H9 (cell line): ENCODE results near the gene IFNG-AS1. TPM values are rescaled to one million over a fixed set of nuclear protein-coding genes. Genes with fewer than 3 reads are reported as not detected.

Source experiments
- DNase-seq: peaks from one replicate; pipeline ENCODE4 v3.0.0-alpha.2; 2017
- H2AFZ ChIP-seq: one replicate; pipeline ENCODE4 v1.6.1; 2013; ENCODE audit warnings: mild to moderate bottlenecking, low read length, control low read depth, moderate library complexity
- H2AK5ac ChIP-seq: 2 replicates; pipeline ENCODE4 v1.6.1; 2013; ENCODE audit warnings: low read length, control low read depth, mixed read lengths; ENCODE audit not compliant: insufficient read length
- H2BK120ac ChIP-seq: one replicate; pipeline ENCODE4 v1.6.1; 2013; ENCODE audit warnings: low read depth, mild to moderate bottlenecking, low read length, control low read depth, inconsistent platforms; ENCODE audit not compliant: poor library complexity, severe bottlenecking
- H2BK12ac ChIP-seq: 2 replicates; pipeline ENCODE4 v1.6.1; 2013; ENCODE audit warnings: low read length, control low read depth, mixed read lengths, low read depth; ENCODE audit not compliant: insufficient read length
- H2BK15ac ChIP-seq: 2 replicates; pipeline ENCODE4 v1.6.1; 2013; ENCODE audit warnings: low read depth, low read length, control low read depth
- H2BK20ac ChIP-seq: one replicate; pipeline ENCODE4 v1.6.1; 2013; ENCODE audit warnings: low read depth, mild to moderate bottlenecking, low read length, control low read depth, inconsistent platforms; ENCODE audit not compliant: poor library complexity, severe bottlenecking
- H2BK5ac ChIP-seq: 2 replicates; pipeline ENCODE4 v1.6.1; 2013; ENCODE audit warnings: low read length, control low read depth, mixed read lengths; ENCODE audit not compliant: insufficient read length
- H3K14ac ChIP-seq: 2 replicates; pipeline ENCODE4 v1.6.1; 2013; ENCODE audit warnings: low read length, control low read depth; ENCODE audit not compliant: insufficient read depth
- H3K18ac ChIP-seq: 2 replicates; pipeline ENCODE4 v1.6.1; 2013; ENCODE audit warnings: low read depth, mild to moderate bottlenecking, mixed read lengths, low read length, control low read depth; ENCODE audit not compliant: insufficient read length
- H3K23ac ChIP-seq: 2 replicates; pipeline ENCODE4 v1.6.1; 2013; ENCODE audit warnings: low read length, control low read depth, mixed read lengths, low read depth; ENCODE audit not compliant: insufficient read length
- H3K23me2 ChIP-seq: 2 replicates; pipeline ENCODE4 v1.6.1; 2013; ENCODE audit warnings: low read depth, mild to moderate bottlenecking, mixed read lengths, low read length, control low read depth; ENCODE audit not compliant: insufficient read length, poor library complexity, severe bottlenecking
- H3K27ac ChIP-seq: 2 replicates; pipeline ENCODE4 v1.5.1; 2013; ENCODE audit warnings: low read length, control low read depth, mixed read lengths, low read depth; ENCODE audit not compliant: insufficient read length
- H3K27me3 ChIP-seq: 2 replicates; pipeline ENCODE4 v1.6.1; 2013; ENCODE audit warnings: low read length, control low read depth, inconsistent platforms; ENCODE audit not compliant: insufficient read depth
- H3K4ac ChIP-seq: 2 replicates; pipeline ENCODE4 v1.6.1; 2013; ENCODE audit warnings: low read depth, mild to moderate bottlenecking, control low read depth, inconsistent platforms, low read length, moderate library complexity
- H3K4me1 ChIP-seq: 2 replicates; pipeline ENCODE4 v1.6.1; 2013; ENCODE audit warnings: low read length, control low read depth, inconsistent platforms; ENCODE audit not compliant: insufficient read depth
- H3K4me2 ChIP-seq: 2 replicates; pipeline ENCODE4 v1.6.1; 2013; ENCODE audit warnings: low read length, control low read depth, mixed read lengths; ENCODE audit not compliant: insufficient read length, insufficient read depth
- H3K56ac ChIP-seq: 2 replicates; pipeline ENCODE4 v1.6.1; 2013; ENCODE audit warnings: low read depth, mild to moderate bottlenecking, mixed read lengths, low read length, control low read depth; ENCODE audit not compliant: insufficient read length
- H3K79me1 ChIP-seq: 2 replicates; pipeline ENCODE4 v1.6.1; 2013; ENCODE audit warnings: low read depth, mild to moderate bottlenecking, moderate library complexity, low read length, control low read depth, inconsistent platforms; ENCODE audit not compliant: insufficient read depth, poor library complexity, severe bottlenecking
- H3K79me2 ChIP-seq: 2 replicates; pipeline ENCODE4 v1.6.1; 2013; ENCODE audit warnings: low read length, control low read depth, inconsistent platforms; ENCODE audit not compliant: insufficient read depth
- H3K9ac ChIP-seq: 2 replicates; pipeline ENCODE4 v1.6.1; 2013; ENCODE audit warnings: low read length, control low read depth, mixed read lengths; ENCODE audit not compliant: insufficient read length; ENCODE audit errors: extremely low read depth
- H3K9me3 ChIP-seq: one replicate; pipeline ENCODE4 v1.6.1; 2013; ENCODE audit warnings: low read depth, low read length, inconsistent platforms; ENCODE audit not compliant: control insufficient read depth
- H3T11ph ChIP-seq: one replicate; pipeline ENCODE4 v1.6.1; 2013; ENCODE audit warnings: mild to moderate bottlenecking, low read length, control low read depth, inconsistent platforms
- H4K20me1 ChIP-seq: one replicate; pipeline ENCODE4 v1.6.1; 2013; ENCODE audit not compliant: control insufficient read depth, insufficient read length, insufficient read depth
- H4K5ac ChIP-seq: 2 replicates; pipeline ENCODE4 v1.6.1; 2013; ENCODE audit warnings: low read depth, mild to moderate bottlenecking, mixed read lengths, low read length, control low read depth; ENCODE audit not compliant: insufficient read length
- H4K8ac ChIP-seq: replicated peaks from 2 replicates; pipeline ENCODE4 v1.6.1; 2013; ENCODE audit warnings: low read length, control low read depth, mixed read lengths, low read depth; ENCODE audit not compliant: insufficient read length
- H4K91ac ChIP-seq: 2 replicates; pipeline ENCODE4 v1.6.1; 2013; ENCODE audit warnings: low read depth, mild to moderate bottlenecking, moderate library complexity, mixed read lengths, low read length, control low read depth; ENCODE audit not compliant: insufficient read length
- H3K27ac Mint-ChIP-seq, 3 experiments: 2 replicates in 2 of 3; 3 replicates in 1 of 3; pipeline ENCODE4 v1.8.0; 2020 to 2021; ENCODE audit warnings: mixed read lengths in 3 of 3, mild to moderate bottlenecking in 1 of 3, moderate library complexity in 1 of 3
- H3K27me3 Mint-ChIP-seq: 2 replicates; pipeline ENCODE4 v1.8.0; 2021; ENCODE audit warnings: low read depth, mild to moderate bottlenecking, moderate library complexity, mixed read lengths
- H3K36me3 Mint-ChIP-seq, 3 experiments: 2 replicates in 2 of 3; 3 replicates in 1 of 3; pipeline ENCODE4 v1.8.0; 2020 to 2021; ENCODE audit warnings: low read depth in 3 of 3, mixed read lengths in 3 of 3; ENCODE audit not compliant: insufficient read depth in 1 of 3
- H3K4me1 Mint-ChIP-seq, 2 experiments: 2 replicates each; pipeline ENCODE4 v1.8.0; 2020; ENCODE audit warnings: mixed read lengths in 2 of 2
- H3K4me3 Mint-ChIP-seq, 2 experiments: 2 replicates in 1 of 2; 3 replicates in 1 of 2; pipeline ENCODE4 v1.8.0; 2020 to 2021; ENCODE audit warnings: mild to moderate bottlenecking in 2 of 2, mixed read lengths in 2 of 2, moderate library complexity in 1 of 2
- H3K9me3 Mint-ChIP-seq, 2 experiments: 2 replicates in 1 of 2; 3 replicates in 1 of 2; pipeline ENCODE4 v1.8.0; 2020; ENCODE audit warnings: mild to moderate bottlenecking in 2 of 2, mixed read lengths in 2 of 2, moderate library complexity in 1 of 2
- CTCF ChIP-seq: fragments of 200-600 bp; sonication (generic); conservative IDR thresholded peaks from 3 replicates; pipeline ENCODE4 v1.8.0; 2021; ENCODE audit warnings: antibody characterized with exemption, mild to moderate bottlenecking
- WGBS: extraction: QIAGEN DNeasy Blood & Tissue Kit; methylation state at CpG from one replicate; pipeline ENCODE4 v1.1.7; 2013; ENCODE audit warnings: missing lambda C conversion rate, low lambda C conversion rate, mixed read lengths; ENCODE audit not compliant: insufficient read length; ENCODE audit errors: extremely low coverage; 5-methylcytosine and 5-hydroxymethylcytosine counted together
- total RNA-seq: library from RNA; stranded (reverse); gene quantifications from 2 replicates; pipeline ENCODE4 v1.2.1, GENCODE V29; 2021

IFNG-AS1 gene
- total RNA-seq, 1 experiment from 2014 or later = not detected

GRCh38 chr12:68013181-68013580, 23.9 kb downstream of the IFNG-AS1 start:
- H2AFZ ChIP-seq = no peak overlapping the region
- TF ChIP-seq CTCF = no peak
- H4K91ac ChIP-seq = no peak overlapping the region
- H3K18ac ChIP-seq = no peak overlapping the region
- no peak overlapping the region for H3K4me2 ChIP-seq
- no peak overlapping the region for H2BK12ac ChIP-seq
- H3K9me3 ChIP-seq = no peaks in the 10 kb centered on the region
- no CpG with 5 or more reads among the region's 1 CpG for WGBS
- Mint-ChIP-seq H3K9me3 (no peaks in the 10 kb centered on the region), H3K27me3 (no peaks in the 10 kb centered on the region), H3K4me3 (no peak overlapping the region), H3K4me1 (peaks cover 4 to 6% of the 10 kb centered on the region in 2 experiments), H3K36me3 (no peaks in the 10 kb centered on the region), H3K27ac (no peak overlapping the region)
- H3K23me2 ChIP-seq = no peaks in the 10 kb centered on the region
- no peak overlapping the region for H3K56ac ChIP-seq
- DNase-seq = no peak
- no peak overlapping the region for H4K8ac ChIP-seq
- no peak overlapping the region for H3T11ph ChIP-seq
- H3K4ac ChIP-seq = no peak overlapping the region
- no peak overlapping the region for H2BK20ac ChIP-seq
- H3K79me1 ChIP-seq = no peaks in the 10 kb centered on the region
- no peak overlapping the region for H2AK5ac ChIP-seq
- no peaks in the 10 kb centered on the region for H3K27me3 ChIP-seq
- no peak overlapping the region for H3K14ac ChIP-seq
- H3K23ac ChIP-seq = no peak overlapping the region
- H3K27ac ChIP-seq = no peak overlapping the region
- H3K9ac ChIP-seq = no peak overlapping the region
- no peak overlapping the region for H2BK15ac ChIP-seq
- peaks cover 2% of the 10 kb centered on the region; the same call in 1 of the 2 replicates for H3K4me1 ChIP-seq
- H2BK120ac ChIP-seq = no peak overlapping the region
- H3K79me2 ChIP-seq = no peaks in the 10 kb centered on the region
- no peak overlapping the region for H4K5ac ChIP-seq
- no peaks in the 10 kb centered on the region for H4K20me1 ChIP-seq
- no peak overlapping the region for H2BK5ac ChIP-seq
